Prostate gland (tissue), 2 donors: ENCODE results near the gene LIMS3.
"Not testable (repeated sequence)": the region's sequence is repeated elsewhere in the genome, so short reads cannot be mapped to it uniquely, and the experiment has no call there.

Experiments used
- POLR2A ChIP-seq: fragments of 450-650 bp; IDR thresholded peaks from one replicate; pipeline ENCODE4 v1.6.1; 2016; ENCODE audit warnings: antibody characterized with exemption, mild to moderate bottlenecking
- TF ChIP-seq, protein P1 (sequence below), 4 experiments: fragments of 200-600 bp in 2 of 4; fragments of 450-650 bp in 2 of 4; sonication (generic) in 2 of 4; IDR thresholded peaks; 1 replicate in 3 of 4; 2 replicates in 1 of 4; pipeline ENCODE4 v1.5.1; 2016 to 2019; ENCODE audit warnings: antibody characterized with exemption in 4 of 4, mild to moderate bottlenecking in 2 of 4, moderate library complexity in 2 of 4

DNA sequence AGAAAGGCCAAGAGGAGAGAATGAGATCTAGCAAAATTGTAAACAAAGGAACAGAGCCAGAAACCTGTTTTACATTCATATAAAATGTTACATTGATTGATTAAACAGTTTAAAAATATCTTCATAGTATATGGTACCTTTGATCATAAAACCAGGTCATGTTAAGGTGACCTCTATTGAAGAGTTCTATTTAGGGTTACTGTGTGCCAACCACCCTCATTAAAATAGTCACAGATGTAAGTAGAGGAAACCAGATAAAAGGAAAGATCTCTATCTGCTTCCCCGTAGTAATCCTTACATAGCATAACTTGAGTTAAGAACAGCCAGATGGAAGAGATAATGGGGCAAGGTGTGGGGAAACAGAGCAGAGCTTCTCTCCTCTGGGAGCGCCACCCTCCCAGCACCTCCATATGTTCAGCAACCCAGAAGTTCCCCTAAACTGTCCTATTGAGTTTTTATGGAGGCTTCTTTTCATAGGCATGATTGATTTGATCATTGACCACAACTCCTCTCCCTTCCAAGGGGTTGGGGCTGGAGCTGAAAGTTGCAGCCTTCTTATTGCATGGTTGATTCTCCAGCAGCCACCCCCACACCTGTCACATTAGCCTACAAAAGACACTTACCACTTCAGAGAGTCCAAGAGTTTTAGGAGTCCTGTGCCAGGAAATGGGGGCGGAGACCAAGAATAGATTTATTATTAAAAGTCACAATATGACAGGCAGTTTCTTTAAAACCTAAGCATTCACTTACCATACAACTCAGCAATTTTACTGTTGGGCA is 3.2 kb upstream of the LIMS3 start:
- TF ChIP-seq, protein P1, sequence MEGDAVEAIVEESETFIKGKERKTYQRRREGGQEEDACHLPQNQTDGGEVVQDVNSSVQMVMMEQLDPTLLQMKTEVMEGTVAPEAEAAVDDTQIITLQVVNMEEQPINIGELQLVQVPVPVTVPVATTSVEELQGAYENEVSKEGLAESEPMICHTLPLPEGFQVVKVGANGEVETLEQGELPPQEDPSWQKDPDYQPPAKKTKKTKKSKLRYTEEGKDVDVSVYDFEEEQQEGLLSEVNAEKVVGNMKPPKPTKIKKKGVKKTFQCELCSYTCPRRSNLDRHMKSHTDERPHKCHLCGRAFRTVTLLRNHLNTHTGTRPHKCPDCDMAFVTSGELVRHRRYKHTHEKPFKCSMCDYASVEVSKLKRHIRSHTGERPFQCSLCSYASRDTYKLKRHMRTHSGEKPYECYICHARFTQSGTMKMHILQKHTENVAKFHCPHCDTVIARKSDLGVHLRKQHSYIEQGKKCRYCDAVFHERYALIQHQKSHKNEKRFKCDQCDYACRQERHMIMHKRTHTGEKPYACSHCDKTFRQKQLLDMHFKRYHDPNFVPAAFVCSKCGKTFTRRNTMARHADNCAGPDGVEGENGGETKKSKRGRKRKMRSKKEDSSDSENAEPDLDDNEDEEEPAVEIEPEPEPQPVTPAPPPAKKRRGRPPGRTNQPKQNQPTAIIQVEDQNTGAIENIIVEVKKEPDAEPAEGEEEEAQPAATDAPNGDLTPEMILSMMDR (IDR thresholded peaks at IDR 0.05) = not testable (repeated sequence)
- not testable (repeated sequence) for TF ChIP-seq POLR2A
